Breast epithelium (tissue), 3 donors: ENCODE measurements around the gene FBN3.

Experiments used
- CTCF ChIP-seq, 3 donors: fragments of 450-650 bp; IDR thresholded peaks; one replicate each; pipeline ENCODE4 v1.5.1; 2016 to 2017; ENCODE audit warnings: antibody characterized with exemption in 3 of 3, mild to moderate bottlenecking in 3 of 3, moderate library complexity in 3 of 3
- POLR2A ChIP-seq: fragments of 450-650 bp; IDR thresholded peaks from one replicate; pipeline ENCODE4 v1.6.1; 2016; ENCODE audit warnings: antibody characterized with exemption, mild to moderate bottlenecking, moderate library complexity
- POLR2AphosphoS5 ChIP-seq, 3 donors: sonication (generic); formaldehyde crosslinking; IDR thresholded peaks; one replicate each; pipeline ENCODE4 v1.6.1; 2017; ENCODE audit warnings: antibody characterized with exemption in 3 of 3

- TF ChIP-seq CTCF (IDR thresholded peaks at IDR 0.05): no peak
- TF ChIP-seq POLR2A: no peak
- TF ChIP-seq POLR2AphosphoS5 (IDR thresholded peaks at IDR 0.05): no peak
Measured at GRCh38 chr19:8074501-8074900, 74.9 kb downstream of the FBN3 start.
